Measurements from ENCODE around the gene LY6G5B. TPM values are rescaled to one million over a fixed set of nuclear protein-coding genes. Genes with fewer than 3 reads are reported as not detected.

LY6G5B gene
- total RNA-seq, 5 donors from 2014 or later (not counting 1 experiment from before 2014, with no cell fraction given), result 29.7 to 50.5 (median 40.9) TPM

DNA sequence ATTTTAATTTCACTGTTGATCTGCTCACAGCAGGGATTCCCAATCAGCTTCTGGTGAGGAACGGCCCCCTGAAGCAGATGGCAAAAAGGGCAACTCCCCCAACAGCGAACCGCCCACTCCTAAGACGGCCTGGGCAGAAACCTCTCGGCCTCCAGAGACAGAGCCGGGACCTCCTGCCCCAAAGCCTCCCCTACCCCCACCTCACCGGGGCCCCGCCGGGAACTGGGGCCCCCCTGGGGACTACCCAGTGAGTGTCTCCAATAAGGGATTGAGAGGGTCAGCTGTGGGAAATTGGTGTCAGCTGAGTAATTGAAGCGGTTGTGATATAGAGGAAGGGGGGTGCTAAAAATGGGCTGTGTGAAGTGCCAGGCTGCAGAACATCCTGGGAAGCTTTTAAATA, 42.8 kb upstream of the LY6G5B start:
- Histone ChIP-seq H3K36me3 (ENCODE audit: control insufficient read depth in 2 of 2, extremely low read depth in 1 of 2, insufficient read depth in 1 of 2, low read length in 1 of 2) (peaks cover 22 to 90% of the 10 kb centered on the region in 2 donors), H3K9me3 (no peaks in the 10 kb centered on the region), H3K4me1 (ENCODE audit: control insufficient read depth in 1 of 2, extremely low read depth in 1 of 2, insufficient read depth in 2 of 2, low read length in 2 of 2) (peaks cover 5 to 8% of the 10 kb centered on the region in 2 experiments), H3K27ac (ENCODE audit: low read length) (no peak overlapping the region), H3K4me3 (ENCODE audit: control insufficient read depth in 1 of 2, extremely low read depth in 1 of 2, low read length in 1 of 2) (no peak overlapping the region), H3K27me3 (replicated peaks in 1 of 2; ENCODE audit: control insufficient read depth in 2 of 2, extremely low read depth in 1 of 2, insufficient read depth in 2 of 2, low read length in 1 of 2) (no peaks in the 10 kb centered on the region)
- peaks cover 68% of the 10 kb centered on the region for H3K36me3 Mint-ChIP-seq
- no peaks in the 10 kb centered on the region for H3K27me3 Mint-ChIP-seq
- H3K27ac Mint-ChIP-seq, result no peak overlapping the region
- ATAC-seq (replicated peaks in 1 of 4), result no peak
- peaks cover 13 to 23% (median 13%) of the 10 kb centered on the region in 3 donors for H3K4me1 Mint-ChIP-seq
- H3K4me3 Mint-ChIP-seq, result no peak overlapping the region
- 94% methylated on average over 2 of the region's 10 CpGs for WGBS (ENCODE audit: insufficient coverage)
- ChIA-PET POLR2A (no interaction called here), CTCF (no interaction called here)
- no peak for DNase-seq
- no peaks in the 10 kb centered on the region for H3K9me3 Mint-ChIP-seq

DNA sequence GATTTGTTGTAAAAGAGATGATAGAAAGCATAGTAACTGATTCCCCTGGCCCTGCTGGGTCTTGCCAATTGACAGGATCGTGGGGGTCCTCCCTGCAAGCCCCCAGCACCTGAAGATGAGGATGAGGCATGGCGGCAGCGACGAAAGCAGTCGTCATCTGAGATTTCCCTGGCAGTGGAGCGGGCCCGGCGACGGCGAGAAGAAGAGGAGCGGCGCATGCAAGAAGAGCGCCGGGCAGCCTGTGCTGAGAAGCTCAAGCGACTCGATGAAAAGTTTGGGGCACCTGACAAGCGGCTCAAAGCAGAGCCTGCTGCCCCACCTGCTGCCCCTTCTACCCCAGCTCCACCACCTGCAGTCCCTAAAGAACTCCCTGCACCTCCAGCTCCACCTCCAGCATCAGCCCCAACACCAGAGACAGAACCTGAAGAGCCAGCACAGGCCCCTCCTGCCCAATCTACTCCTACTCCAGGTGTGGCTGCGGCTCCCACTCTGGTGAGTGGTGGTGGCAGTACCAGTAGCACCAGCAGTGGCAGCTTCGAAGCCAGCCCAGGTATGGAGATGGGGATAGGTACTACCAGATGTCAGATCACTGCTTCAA, 42.0 kb upstream of the LY6G5B start:
- ATAC-seq (replicated peaks in 1 of 4), result peak in 1 of 4 experiments; percentile 10
- Mint-ChIP-seq H3K36me3 (peaks cover 61% of the 10 kb centered on the region), H3K4me3 (no peak overlapping the region), H3K4me1 (peaks cover 4 to 14% (median 4%) of the 10 kb centered on the region in 3 donors), H3K27ac (no peak overlapping the region), H3K27me3 (no peaks in the 10 kb centered on the region), H3K9me3 (no peaks in the 10 kb centered on the region)
- Histone ChIP-seq H3K9me3 (no peaks in the 10 kb centered on the region), H3K27me3 (replicated peaks in 1 of 2; ENCODE audit: control insufficient read depth in 2 of 2, extremely low read depth in 1 of 2, insufficient read depth in 2 of 2, low read length in 1 of 2) (no peaks in the 10 kb centered on the region), H3K4me1 (ENCODE audit: control insufficient read depth in 1 of 2, extremely low read depth in 1 of 2, insufficient read depth in 2 of 2, low read length in 2 of 2) (no peaks in the 10 kb centered on the region), H3K27ac (ENCODE audit: low read length) (no peak overlapping the region), H3K4me3 (ENCODE audit: control insufficient read depth in 1 of 2, extremely low read depth in 1 of 2, low read length in 1 of 2) (no peak overlapping the region), H3K36me3 (ENCODE audit: control insufficient read depth in 2 of 2, extremely low read depth in 1 of 2, insufficient read depth in 1 of 2, low read length in 1 of 2) (peaks cover 26 to 97% of the 10 kb centered on the region in 2 donors)
- no peak for DNase-seq
- POLR2A ChIA-PET, result interaction anchor here in 1 of 2 donors (0.6 kb wide), 1 partner anchor 9 kb away, joined by 3 read pairs; no protein-coding TSS in a partner anchor
- CTCF ChIA-PET, result no interaction called here
- 97% methylated on average over 17 of the region's 19 CpGs for WGBS (ENCODE audit: insufficient coverage)

DNA sequence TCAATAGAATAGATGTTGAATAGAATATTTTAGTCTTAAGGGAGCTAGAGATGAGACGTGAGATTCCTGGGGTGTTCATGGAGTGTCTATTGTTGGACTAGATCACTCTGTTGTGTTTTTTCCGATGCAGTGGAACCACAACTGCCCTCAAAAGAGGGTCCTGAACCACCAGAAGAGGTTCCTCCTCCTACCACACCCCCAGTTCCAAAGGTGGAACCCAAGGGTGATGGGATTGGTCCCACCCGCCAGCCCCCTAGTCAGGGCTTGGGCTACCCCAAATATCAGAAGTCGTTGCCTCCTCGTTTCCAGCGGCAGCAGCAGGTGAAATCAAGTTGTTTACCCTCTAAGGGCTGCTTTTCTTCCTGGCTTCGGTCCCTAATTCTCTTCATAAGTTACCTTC, 40.8 kb upstream of the LY6G5B start:
- peaks cover 62% of the 10 kb centered on the region for H3K36me3 Mint-ChIP-seq
- ATAC-seq (replicated peaks in 1 of 4) (no peak), DNase-seq (no peak)
- Histone ChIP-seq H3K9me3 (no peaks in the 10 kb centered on the region), H3K36me3 (ENCODE audit: control insufficient read depth in 2 of 2, extremely low read depth in 1 of 2, insufficient read depth in 1 of 2, low read length in 1 of 2) (peaks cover 26 to 98% of the 10 kb centered on the region in 2 donors), H3K27ac (ENCODE audit: low read length) (no peak overlapping the region), H3K4me1 (ENCODE audit: control insufficient read depth in 1 of 2, extremely low read depth in 1 of 2, insufficient read depth in 2 of 2, low read length in 2 of 2) (no peaks in the 10 kb centered on the region), H3K27me3 (replicated peaks in 1 of 2; ENCODE audit: control insufficient read depth in 2 of 2, extremely low read depth in 1 of 2, insufficient read depth in 2 of 2, low read length in 1 of 2) (no peaks in the 10 kb centered on the region), H3K4me3 (ENCODE audit: control insufficient read depth in 1 of 2, extremely low read depth in 1 of 2, low read length in 1 of 2) (no peak overlapping the region)
- no peak overlapping the region for H3K27ac Mint-ChIP-seq
- peaks cover 0 to 14% (median 3%) of the 10 kb centered on the region in 3 donors for H3K4me1 Mint-ChIP-seq
- no peaks in the 10 kb centered on the region for H3K27me3 Mint-ChIP-seq
- no peak overlapping the region for H3K4me3 Mint-ChIP-seq
- POLR2A ChIA-PET, result no interaction called here
- CTCF ChIA-PET, result no interaction called here
- WGBS (ENCODE audit: insufficient coverage), result 94% methylated on average over 5 of the region's 7 CpGs
- no peaks in the 10 kb centered on the region for H3K9me3 Mint-ChIP-seq

DNA sequence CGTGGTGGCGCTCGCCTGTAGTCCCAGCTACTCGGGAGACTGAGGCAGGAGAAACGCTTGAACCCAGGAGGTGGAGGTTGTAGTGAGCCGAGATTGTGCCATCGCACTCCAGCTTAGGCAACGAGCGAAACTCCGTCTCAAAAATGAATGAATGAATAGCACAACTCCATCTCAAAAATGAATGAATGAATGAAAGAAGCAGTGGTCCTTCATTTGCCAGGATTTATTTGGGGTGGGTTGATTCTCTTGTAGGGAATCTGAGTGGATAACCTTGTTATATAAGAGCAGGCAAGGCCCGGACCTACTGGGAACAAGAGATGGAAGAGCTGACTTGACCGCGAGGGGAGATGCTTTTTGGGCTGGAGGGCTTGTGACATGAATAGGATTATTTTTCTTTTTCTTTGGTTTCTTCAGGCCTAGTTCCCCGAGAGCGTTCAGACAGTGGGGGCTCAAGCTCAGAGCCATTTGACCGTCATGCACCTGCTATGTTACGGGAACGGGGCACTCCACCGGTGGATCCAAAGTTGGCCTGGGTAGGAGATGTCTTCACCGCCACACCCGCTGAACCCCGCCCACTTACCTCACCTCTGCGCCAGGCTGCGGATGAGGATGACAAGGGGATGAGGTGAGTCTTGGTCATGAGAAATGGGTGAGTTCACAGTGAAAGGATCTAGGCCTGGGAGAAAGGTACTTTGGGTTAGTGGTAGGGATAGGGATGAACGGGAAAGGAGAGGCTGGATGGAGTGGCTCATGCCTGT, 39.4 kb upstream of the LY6G5B start:
- POLR2A ChIA-PET, result no interaction called here
- Mint-ChIP-seq H3K4me3 (no peak overlapping the region), H3K27me3 (no peaks in the 10 kb centered on the region), H3K4me1 (peaks cover 0 to 14% (median 3%) of the 10 kb centered on the region in 3 donors), H3K36me3 (peaks cover 60% of the 10 kb centered on the region), H3K27ac (no peak overlapping the region), H3K9me3 (no peaks in the 10 kb centered on the region)
- DNase-seq, result no peak
- H3K4me1 ChIP-seq (ENCODE audit: control insufficient read depth in 1 of 2, extremely low read depth in 1 of 2, insufficient read depth in 2 of 2, low read length in 2 of 2), result no peaks in the 10 kb centered on the region
- CTCF ChIA-PET, result no interaction called here
- 93% methylated on average over 14 of the region's 25 CpGs for WGBS (ENCODE audit: insufficient coverage)
- ATAC-seq (replicated peaks in 1 of 4), result no peak
- no peaks in the 10 kb centered on the region for H3K9me3 ChIP-seq
- no peak overlapping the region for H3K27ac ChIP-seq (ENCODE audit: low read length)
- peaks cover 33 to 98% of the 10 kb centered on the region in 2 donors for H3K36me3 ChIP-seq (ENCODE audit: control insufficient read depth in 2 of 2, extremely low read depth in 1 of 2, insufficient read depth in 1 of 2, low read length in 1 of 2)
- H3K4me3 ChIP-seq (ENCODE audit: control insufficient read depth in 1 of 2, extremely low read depth in 1 of 2, low read length in 1 of 2), result no peak overlapping the region
- no peaks in the 10 kb centered on the region for H3K27me3 ChIP-seq (replicated peaks in 1 of 2; ENCODE audit: control insufficient read depth in 2 of 2, extremely low read depth in 1 of 2, insufficient read depth in 2 of 2, low read length in 1 of 2)

DNA sequence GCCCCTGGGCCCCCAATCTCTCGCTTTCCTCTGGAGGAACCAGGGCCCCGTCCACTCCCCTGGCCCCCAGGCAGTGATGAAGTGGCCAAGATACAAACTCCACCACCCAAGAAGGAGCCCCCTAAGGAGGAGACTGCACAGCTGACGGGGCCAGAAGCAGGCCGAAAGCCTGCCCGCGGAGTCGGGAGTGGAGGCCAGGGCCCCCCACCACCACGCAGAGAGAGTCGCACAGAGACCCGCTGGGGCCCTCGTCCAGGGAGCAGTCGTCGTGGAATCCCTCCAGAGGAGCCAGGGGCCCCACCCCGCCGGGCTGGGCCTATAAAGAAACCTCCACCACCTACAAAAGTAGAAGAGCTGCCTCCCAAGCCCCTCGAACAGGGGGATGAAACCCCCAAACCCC, 38.6 kb upstream of the LY6G5B start:
- no peak overlapping the region for H3K27ac Mint-ChIP-seq
- H3K4me1 Mint-ChIP-seq, result peaks cover 0 to 14% (median 3%) of the 10 kb centered on the region in 3 donors

DNA sequence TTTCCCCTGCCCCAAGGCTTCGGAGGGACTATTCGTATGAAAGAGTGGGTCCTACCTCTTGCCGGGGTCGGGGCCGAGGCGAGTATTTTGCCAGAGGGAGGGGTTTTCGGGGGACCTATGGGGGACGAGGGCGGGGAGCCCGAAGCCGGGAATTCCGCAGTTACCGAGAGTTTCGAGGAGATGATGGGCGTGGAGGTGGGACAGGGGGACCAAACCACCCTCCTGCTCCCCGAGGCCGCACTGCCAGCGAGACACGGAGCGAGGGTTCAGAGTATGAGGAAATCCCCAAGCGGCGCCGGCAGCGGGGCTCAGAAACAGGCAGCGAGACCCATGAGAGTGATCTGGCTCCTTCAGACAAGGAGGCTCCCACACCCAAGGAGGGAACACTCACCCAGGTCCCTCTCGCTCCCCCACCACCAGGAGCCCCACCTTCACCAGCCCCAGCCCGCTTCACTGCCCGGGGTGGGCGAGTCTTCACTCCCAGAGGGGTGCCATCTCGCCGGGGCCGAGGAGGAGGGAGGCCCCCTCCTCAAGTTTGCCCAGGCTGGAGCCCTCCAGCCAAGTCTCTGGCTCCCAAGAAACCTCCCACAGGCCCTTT, 38.0 kb upstream of the LY6G5B start:
- ATAC-seq (replicated peaks in 1 of 4), result peak in 1 of 4 experiments; percentile 5
- H3K36me3 ChIP-seq (ENCODE audit: control insufficient read depth in 2 of 2, extremely low read depth in 1 of 2, insufficient read depth in 1 of 2, low read length in 1 of 2), result peaks cover 40 to 98% of the 10 kb centered on the region in 2 donors
- POLR2A ChIA-PET, result no interaction called here
- H3K9me3 Mint-ChIP-seq, result no peaks in the 10 kb centered on the region
- peaks cover 0 to 14% (median 3%) of the 10 kb centered on the region in 3 donors for H3K4me1 Mint-ChIP-seq
- no peak overlapping the region for H3K4me3 Mint-ChIP-seq
- no peaks in the 10 kb centered on the region for H3K27me3 ChIP-seq (replicated peaks in 1 of 2; ENCODE audit: control insufficient read depth in 2 of 2, extremely low read depth in 1 of 2, insufficient read depth in 2 of 2, low read length in 1 of 2)
- H3K4me1 ChIP-seq (ENCODE audit: control insufficient read depth in 1 of 2, extremely low read depth in 1 of 2, insufficient read depth in 2 of 2, low read length in 2 of 2), result no peaks in the 10 kb centered on the region
- CTCF ChIA-PET, result no interaction called here
- 97% methylated on average over 19 of the region's 32 CpGs for WGBS (ENCODE audit: insufficient coverage)
- H3K9me3 ChIP-seq, result no peaks in the 10 kb centered on the region
- no peak overlapping the region for H3K4me3 ChIP-seq (ENCODE audit: control insufficient read depth in 1 of 2, extremely low read depth in 1 of 2, low read length in 1 of 2)
- no peaks in the 10 kb centered on the region for H3K27me3 Mint-ChIP-seq
- no peak overlapping the region for H3K27ac Mint-ChIP-seq
- no peak for DNase-seq
- H3K27ac ChIP-seq (ENCODE audit: low read length), result no peak overlapping the region
- H3K36me3 Mint-ChIP-seq, result peaks cover 61% of the 10 kb centered on the region

More for the DNA sequence above, 38.6 kb upstream of the LY6G5B start:
- Histone ChIP-seq H3K27me3 (replicated peaks in 1 of 2; ENCODE audit: control insufficient read depth in 2 of 2, extremely low read depth in 1 of 2, insufficient read depth in 2 of 2, low read length in 1 of 2) (no peaks in the 10 kb centered on the region), H3K9me3 (no peaks in the 10 kb centered on the region), H3K4me1 (ENCODE audit: control insufficient read depth in 1 of 2, extremely low read depth in 1 of 2, insufficient read depth in 2 of 2, low read length in 2 of 2) (no peaks in the 10 kb centered on the region), H3K36me3 (ENCODE audit: control insufficient read depth in 2 of 2, extremely low read depth in 1 of 2, insufficient read depth in 1 of 2, low read length in 1 of 2) (peaks cover 40 to 98% of the 10 kb centered on the region in 2 donors), H3K27ac (ENCODE audit: low read length) (no peak overlapping the region), H3K4me3 (ENCODE audit: control insufficient read depth in 1 of 2, extremely low read depth in 1 of 2, low read length in 1 of 2) (no peak overlapping the region)
- Mint-ChIP-seq H3K4me3 (no peak overlapping the region), H3K36me3 (peaks cover 60% of the 10 kb centered on the region), H3K27me3 (no peaks in the 10 kb centered on the region), H3K9me3 (no peaks in the 10 kb centered on the region)
- peak in 1 of 4 experiments; percentile 10 for ATAC-seq (replicated peaks in 1 of 4)
- ChIA-PET POLR2A (no interaction called here), CTCF (no interaction called here)
- 99% methylated on average over 9 of the region's 16 CpGs for WGBS (ENCODE audit: insufficient coverage)
- DNase-seq, result no peak
